Islet precursor cell (in vitro differentiated cells): ENCODE results near the gene SLC39A11.
"Not testable (repeated sequence)": the region's sequence is repeated elsewhere in the genome, so short reads cannot be mapped to it uniquely, and the experiment has no call there.

Experiments
- DNase-seq: peaks from one replicate; pipeline ENCODE4 v3.0.0-alpha.2; 2018

The SLC39A11 gene

GRCh38 chr17:72771734-72772133 is 320.8 kb downstream of the SLC39A11 start:
- DNase-seq, result no peak

GRCh38 chr17:72766761-72767356 is 325.6 kb downstream of the SLC39A11 start:
- DNase-seq, result no peak

GRCh38 chr17:72765368-72766153 is 326.9 kb downstream of the SLC39A11 start:
- no peak for DNase-seq

- no peak for DNase-seq
Observed at GRCh38 chr17:72764632-72765041, 327.9 kb downstream of the SLC39A11 start.

- DNase-seq, result no peak
Observed at GRCh38 chr17:72763981-72764380, 328.5 kb downstream of the SLC39A11 start.

- DNase-seq, result not testable (repeated sequence)
Observed at GRCh38 chr17:72761893-72762575, 330.5 kb downstream of the SLC39A11 start.

GRCh38 chr17:72761431-72761830 is 331.1 kb downstream of the SLC39A11 start:
- DNase-seq, result no peak

- no peak for DNase-seq
Observed at GRCh38 chr17:72760368-72760767, 332.1 kb downstream of the SLC39A11 start.

- DNase-seq, result no peak
Observed at GRCh38 chr17:72759301-72759700, 333.2 kb downstream of the SLC39A11 start.

- no peak for DNase-seq
Observed at GRCh38 chr17:72756256-72756655, 336.2 kb downstream of the SLC39A11 start.

- no peak for DNase-seq
Observed at GRCh38 chr17:72754513-72754912, 338.0 kb downstream of the SLC39A11 start.

GRCh38 chr17:72751746-72752145 is 340.7 kb downstream of the SLC39A11 start:
- no peak for DNase-seq

- no peak for DNase-seq
Observed at GRCh38 chr17:72749119-72749572, 343.3 kb downstream of the SLC39A11 start.

- DNase-seq, result no peak
Observed at GRCh38 chr17:72747501-72747900, 345.0 kb downstream of the SLC39A11 start.

- no peak for DNase-seq
Observed at GRCh38 chr17:72745241-72745640, 347.2 kb downstream of the SLC39A11 start.

GRCh38 chr17:72743037-72743467 is 349.4 kb downstream of the SLC39A11 start:
- DNase-seq, result peak; percentile 51

GRCh38 chr17:72737151-72737690 is 355.3 kb downstream of the SLC39A11 start:
- no peak for DNase-seq

GRCh38 chr17:72735592-72735991 is 356.9 kb downstream of the SLC39A11 start:
- no peak for DNase-seq

GRCh38 chr17:72735048-72735447 is 357.4 kb downstream of the SLC39A11 start:
- no peak for DNase-seq

GRCh38 chr17:72734613-72735012 is 357.9 kb downstream of the SLC39A11 start:
- peak; percentile 63 for DNase-seq

- DNase-seq, result peak; percentile 44
Observed at GRCh38 chr17:72733619-72734282, 358.7 kb downstream of the SLC39A11 start.

- peak; percentile 40 for DNase-seq
Observed at GRCh38 chr17:72732893-72733618, 359.4 kb downstream of the SLC39A11 start.
